Neural crest cell (in vitro differentiated cells): Measurements from ENCODE around the gene NFATC1. TPM values are rescaled to one million over a fixed set of nuclear protein-coding genes. Genes with fewer than 3 reads are reported as not detected.

ENCODE experiments used
- DNase-seq: peaks from one replicate; pipeline ENCODE4 v3.0.0; 2021; ENCODE audit warnings: low read depth, mixed read lengths, low spot score
- H3K27ac Mint-ChIP-seq: one replicate; pipeline ENCODE4 v1.8.0; 2021; ENCODE audit warnings: mild to moderate bottlenecking, mixed read lengths; ENCODE audit not compliant: unreplicated experiment
- H3K27me3 Mint-ChIP-seq: 2 replicates; pipeline ENCODE4 v1.8.0; 2021; ENCODE audit warnings: low read depth, mild to moderate bottlenecking, mixed read lengths
- H3K36me3 Mint-ChIP-seq: 2 replicates; pipeline ENCODE4 v1.8.0; 2021; ENCODE audit warnings: low read depth, mild to moderate bottlenecking, mixed read lengths
- H3K4me1 Mint-ChIP-seq: 2 replicates; pipeline ENCODE4 v1.8.0; 2021; ENCODE audit warnings: mixed read lengths
- H3K4me3 Mint-ChIP-seq: one replicate; pipeline ENCODE4 v1.8.0; 2021; ENCODE audit warnings: mild to moderate bottlenecking, mixed read lengths
- H3K9me3 Mint-ChIP-seq: 2 replicates; pipeline ENCODE4 v1.8.0; 2021; ENCODE audit warnings: mixed read lengths
- CTCF ChIP-seq: fragments of 200-600 bp; sonication (generic); conservative IDR thresholded peaks from 2 replicates; pipeline ENCODE4 v1.5.0; 2021; ENCODE audit warnings: antibody characterized with exemption, mild to moderate bottlenecking
- total RNA-seq: library from RNA; stranded (reverse); gene quantifications from 2 replicates; pipeline ENCODE4 v1.2.1, GENCODE V29; 2021

The NFATC1 gene
- total RNA-seq, 1 donor from 2014 or later = 2.4 TPM

GRCh38 chr18:79365701-79366100, 30.0 kb upstream of the NFATC1 start:
- Mint-ChIP-seq H3K9me3 (peaks cover 4% of the 10 kb centered on the region), H3K4me3 (no peak overlapping the region), H3K36me3 (peaks cover 23% of the 10 kb centered on the region), H3K27me3 (no peaks in the 10 kb centered on the region), H3K27ac (no peak overlapping the region), H3K4me1 (no peaks in the 10 kb centered on the region)
- no peak for DNase-seq
- no peak for TF ChIP-seq CTCF

DNA sequence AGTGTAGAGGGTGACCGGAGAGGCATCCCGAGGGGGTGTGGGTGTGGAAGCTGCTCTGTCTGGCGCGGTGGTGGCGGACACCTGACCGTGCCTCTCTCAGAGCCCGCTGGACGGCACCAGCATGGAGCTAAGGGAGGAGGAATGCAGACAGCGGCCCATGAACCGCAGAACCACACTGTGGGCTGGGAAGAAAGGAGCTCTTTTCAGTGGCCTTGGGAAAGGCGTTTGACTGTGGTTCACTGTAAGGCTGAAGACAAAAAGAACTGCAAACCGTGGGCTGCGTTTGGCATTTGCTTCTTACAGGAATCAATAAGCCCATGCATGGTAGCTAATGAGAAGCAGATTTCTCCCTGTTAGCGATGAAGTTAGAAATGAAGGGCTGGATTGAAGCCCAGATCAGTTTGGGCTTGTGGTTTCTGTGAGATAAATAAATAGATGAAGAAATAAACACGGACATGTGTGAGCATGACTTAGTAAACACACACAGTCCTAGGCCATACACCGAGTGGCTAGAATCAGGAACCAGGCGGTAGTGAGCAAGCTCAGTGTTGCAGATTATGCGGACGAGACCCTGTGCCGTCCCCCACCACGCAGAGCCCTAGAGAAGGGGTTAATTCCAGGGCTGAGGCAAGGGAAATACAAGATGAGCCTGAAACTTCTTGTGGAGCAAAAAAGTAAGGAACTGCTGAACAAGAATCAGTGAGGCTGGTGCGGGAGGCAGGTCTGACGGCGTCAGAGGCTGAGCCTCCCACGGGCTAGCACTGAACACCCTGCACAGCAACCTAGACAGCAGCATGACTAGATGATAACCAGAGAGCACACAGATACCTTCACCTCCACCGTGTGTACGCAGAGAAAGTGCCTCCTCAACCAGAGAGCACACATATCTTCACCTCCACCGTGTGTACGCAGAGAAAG, 29.3 kb upstream of the NFATC1 start:
- peaks cover under 1% of the 10 kb centered on the region for H3K4me1 Mint-ChIP-seq
- no peak overlapping the region for H3K4me3 Mint-ChIP-seq
- H3K36me3 Mint-ChIP-seq = peaks cover 23% of the 10 kb centered on the region
- peaks cover 4% of the 10 kb centered on the region for H3K9me3 Mint-ChIP-seq
- no peaks in the 10 kb centered on the region for H3K27me3 Mint-ChIP-seq
- TF ChIP-seq CTCF = no peak
- no peak overlapping the region for H3K27ac Mint-ChIP-seq
- no peak for DNase-seq

DNA sequence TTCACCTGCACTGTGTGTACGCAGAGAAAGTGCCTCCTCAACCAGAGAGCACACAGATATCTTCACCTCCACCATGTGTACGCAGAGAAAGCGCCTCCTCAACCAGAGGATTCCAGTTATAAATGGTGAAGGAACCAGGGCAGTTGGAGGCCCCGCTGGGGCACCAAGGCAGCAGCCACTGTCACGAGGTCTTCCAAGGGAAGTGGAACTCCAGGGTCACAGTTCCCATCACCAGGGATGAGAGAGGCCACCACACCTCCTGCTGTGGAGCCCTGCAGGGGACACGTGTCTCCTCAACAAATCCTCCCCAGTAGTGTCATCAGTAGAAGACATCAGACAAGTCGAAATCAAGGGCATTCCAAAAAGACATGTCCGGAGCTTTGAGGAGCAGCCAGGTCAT, 28.2 kb upstream of the NFATC1 start:
- Mint-ChIP-seq H3K27ac (no peak overlapping the region), H3K9me3 (peaks cover 4% of the 10 kb centered on the region), H3K27me3 (no peaks in the 10 kb centered on the region), H3K4me3 (no peak overlapping the region), H3K4me1 (peaks cover 4% of the 10 kb centered on the region), H3K36me3 (peaks cover 23% of the 10 kb centered on the region)
- TF ChIP-seq CTCF = no peak
- no peak for DNase-seq

GRCh38 chr18:79367989-79368388, 27.7 kb upstream of the NFATC1 start:
- DNase-seq = no peak
- H3K4me3 Mint-ChIP-seq = no peak overlapping the region
- H3K4me1 Mint-ChIP-seq = peaks cover 6% of the 10 kb centered on the region
- H3K36me3 Mint-ChIP-seq = peaks cover 24% of the 10 kb centered on the region
- TF ChIP-seq CTCF = no peak
- no peaks in the 10 kb centered on the region for H3K27me3 Mint-ChIP-seq
- peaks cover 4% of the 10 kb centered on the region for H3K9me3 Mint-ChIP-seq
- no peak overlapping the region for H3K27ac Mint-ChIP-seq

GRCh38 chr18:79368681-79369080, 27.0 kb upstream of the NFATC1 start:
- Mint-ChIP-seq H3K27me3 (no peaks in the 10 kb centered on the region), H3K4me1 (peaks cover 9% of the 10 kb centered on the region), H3K27ac (no peak overlapping the region), H3K9me3 (no peaks in the 10 kb centered on the region), H3K4me3 (no peak overlapping the region), H3K36me3 (peaks cover 18% of the 10 kb centered on the region)
- TF ChIP-seq CTCF = no peak
- no peak for DNase-seq
